HG02973 (cell line): ENCODE results near the gene ADGRD1.

ENCODE experiments used
- ATAC-seq: cut with Tn5 transposase; IDR thresholded peaks from one replicate; pipeline ENCODE4 v1.9.1; 2021; ENCODE audit warnings: moderate library complexity; ENCODE audit not compliant: unreplicated experiment

Gene ADGRD1

GRCh38 chr12:131085816-131086591, 132.3 kb downstream of the ADGRD1 start:
- ATAC-seq, result no peak

GRCh38 chr12:131087302-131087818, 133.7 kb downstream of the ADGRD1 start:
- ATAC-seq, result no peak

GRCh38 chr12:131087991-131088700, 134.4 kb downstream of the ADGRD1 start:
- ATAC-seq, result no peak

- no peak for ATAC-seq
Observed at GRCh38 chr12:131088701-131089530, 135.2 kb downstream of the ADGRD1 start.

GRCh38 chr12:131089531-131090273, 136.0 kb downstream of the ADGRD1 start:
- ATAC-seq, result no peak

GRCh38 chr12:131090274-131091210, 136.8 kb downstream of the ADGRD1 start:
- ATAC-seq, result no peak

- no peak for ATAC-seq
Observed at GRCh38 chr12:131091413-131091975, 137.8 kb downstream of the ADGRD1 start.

- no peak for ATAC-seq
Observed at GRCh38 chr12:131091976-131092691, 138.4 kb downstream of the ADGRD1 start.

- peak; percentile 56 for ATAC-seq
Observed at GRCh38 chr12:131092901-131093603, 139.3 kb downstream of the ADGRD1 start.

GRCh38 chr12:131093604-131093955, 139.9 kb downstream of the ADGRD1 start:
- ATAC-seq, result no peak

GRCh38 chr12:131093971-131094830, 140.5 kb downstream of the ADGRD1 start:
- no peak for ATAC-seq

GRCh38 chr12:131094831-131095805, 141.4 kb downstream of the ADGRD1 start:
- no peak for ATAC-seq

- ATAC-seq, result no peak
Observed at GRCh38 chr12:131095826-131096680, 142.3 kb downstream of the ADGRD1 start.

GRCh38 chr12:131096681-131097181, 143.0 kb downstream of the ADGRD1 start:
- ATAC-seq, result no peak
